ENCODE results near the gene CFHR3.
"Not testable (repeated sequence)": the region's sequence is repeated elsewhere in the genome, so short reads cannot be mapped to it uniquely, and the experiment has no call there.

CFHR3 gene

DNA sequence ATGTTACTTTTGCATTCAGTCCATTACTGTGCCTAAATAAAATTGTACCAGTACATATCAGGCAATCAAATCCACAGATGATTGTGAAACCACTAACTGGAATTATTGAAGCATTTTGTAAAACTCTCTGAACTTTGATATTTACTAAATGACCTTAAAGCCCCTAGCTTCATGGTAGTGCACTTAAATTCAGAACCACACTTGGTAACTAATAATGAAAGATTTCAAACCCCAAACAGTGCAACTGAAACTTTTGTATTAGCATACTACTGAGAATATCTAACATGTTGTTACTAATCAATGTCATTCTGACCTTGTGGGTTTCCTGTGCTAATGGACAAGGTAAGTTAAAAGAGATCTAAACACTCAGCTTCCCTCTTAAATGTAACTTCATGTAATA lies at the start of gene CFHR3:
Gene CFHR3 (plus strand): TSS at position 238 of the 400 bp plus-strand sequence. CDS start 47 bp downstream, at position 285.
- TF ChIP-seq ZFX (IDR thresholded peaks at IDR 0.05; ENCODE audit: borderline replicate concordance), result no peak
- TF ChIP-seq, protein P1, sequence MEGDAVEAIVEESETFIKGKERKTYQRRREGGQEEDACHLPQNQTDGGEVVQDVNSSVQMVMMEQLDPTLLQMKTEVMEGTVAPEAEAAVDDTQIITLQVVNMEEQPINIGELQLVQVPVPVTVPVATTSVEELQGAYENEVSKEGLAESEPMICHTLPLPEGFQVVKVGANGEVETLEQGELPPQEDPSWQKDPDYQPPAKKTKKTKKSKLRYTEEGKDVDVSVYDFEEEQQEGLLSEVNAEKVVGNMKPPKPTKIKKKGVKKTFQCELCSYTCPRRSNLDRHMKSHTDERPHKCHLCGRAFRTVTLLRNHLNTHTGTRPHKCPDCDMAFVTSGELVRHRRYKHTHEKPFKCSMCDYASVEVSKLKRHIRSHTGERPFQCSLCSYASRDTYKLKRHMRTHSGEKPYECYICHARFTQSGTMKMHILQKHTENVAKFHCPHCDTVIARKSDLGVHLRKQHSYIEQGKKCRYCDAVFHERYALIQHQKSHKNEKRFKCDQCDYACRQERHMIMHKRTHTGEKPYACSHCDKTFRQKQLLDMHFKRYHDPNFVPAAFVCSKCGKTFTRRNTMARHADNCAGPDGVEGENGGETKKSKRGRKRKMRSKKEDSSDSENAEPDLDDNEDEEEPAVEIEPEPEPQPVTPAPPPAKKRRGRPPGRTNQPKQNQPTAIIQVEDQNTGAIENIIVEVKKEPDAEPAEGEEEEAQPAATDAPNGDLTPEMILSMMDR (IDR thresholded peaks at IDR 0.05), result no peak

GRCh38 chr1:196732526-196732925 lies 42.1 kb upstream of the CFHR3 start:
- no peak overlapping the region for H3K27ac ChIP-seq
- TF ChIP-seq ZFX (IDR thresholded peaks at IDR 0.05; ENCODE audit: borderline replicate concordance), result no peak
- TF ChIP-seq, protein P1 (IDR thresholded peaks at IDR 0.05), result peak; percentile 29

More for the DNA sequence above, at the start of gene CFHR3:
- H3K27ac ChIP-seq, result no peak within 1 kb of the TSS

DNA sequence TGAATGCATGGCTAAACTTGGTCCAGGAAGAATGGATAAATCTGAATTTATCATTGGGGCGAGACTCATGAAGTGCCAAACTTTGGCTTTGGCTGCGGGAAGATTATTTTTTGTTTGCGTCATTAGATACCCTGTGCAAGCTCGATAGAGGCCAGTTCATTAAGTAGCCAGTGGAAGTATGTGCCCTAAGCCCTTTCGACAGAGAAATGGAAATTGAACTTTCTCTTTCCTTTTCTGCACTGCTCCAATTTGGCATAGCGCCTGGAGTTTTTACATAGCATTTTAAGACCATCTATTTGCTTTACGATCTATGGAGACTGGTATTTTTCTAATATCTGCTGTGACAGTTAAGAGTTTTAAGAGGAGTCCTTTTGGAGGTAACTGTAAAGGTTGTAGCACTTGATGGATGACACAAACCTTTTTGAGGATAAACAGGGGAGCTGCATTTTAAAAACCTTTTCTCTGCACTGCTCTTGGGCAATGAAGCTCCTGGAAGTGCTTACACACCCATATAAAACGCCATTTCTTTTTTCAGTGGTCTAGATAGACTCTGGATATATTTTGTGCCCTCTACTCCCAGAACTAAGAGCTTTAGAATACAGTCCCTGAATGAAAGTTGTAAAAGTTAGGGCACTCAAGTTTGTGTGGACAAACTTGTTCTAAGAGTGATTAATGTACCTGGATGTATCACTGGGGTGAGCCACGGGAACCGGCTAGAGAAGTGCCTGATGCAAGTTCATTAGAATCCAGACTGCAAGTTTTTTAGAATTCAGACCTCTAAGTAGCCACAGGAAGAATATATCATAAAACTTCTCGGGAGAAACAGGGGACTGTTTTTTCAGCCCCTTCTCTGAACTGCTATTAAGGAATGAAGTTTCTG lies 41.3 kb upstream of the CFHR3 start:
- TF ChIP-seq ZFX (IDR thresholded peaks at IDR 0.05; ENCODE audit: borderline replicate concordance), result no peak
- TF ChIP-seq, protein P1 (IDR thresholded peaks at IDR 0.05), result no peak
- H3K27ac ChIP-seq, result no peak overlapping the region

DNA sequence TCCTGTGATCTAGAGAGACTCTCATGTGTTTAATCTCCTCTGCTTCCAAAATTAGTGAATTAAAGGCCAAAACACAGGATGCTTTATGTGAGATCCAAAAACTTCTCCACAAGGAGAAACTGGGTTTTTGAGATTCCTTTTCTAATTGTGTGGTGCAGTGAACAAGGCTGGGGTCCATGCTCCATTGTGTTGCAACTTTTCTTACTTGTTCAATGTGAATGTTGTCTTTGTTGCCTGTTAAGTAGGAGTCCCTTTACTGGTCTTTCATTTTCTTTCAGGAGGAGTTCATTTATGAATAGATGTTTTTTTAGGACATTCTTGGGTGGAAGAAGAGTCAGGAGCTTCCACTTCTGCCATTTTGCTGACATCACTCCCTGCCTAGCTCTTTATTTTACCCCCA lies 40.6 kb upstream of the CFHR3 start:
- no peak overlapping the region for H3K27ac ChIP-seq
- no peak for TF ChIP-seq ZFX (IDR thresholded peaks at IDR 0.05; ENCODE audit: borderline replicate concordance)
- TF ChIP-seq, protein P1 (IDR thresholded peaks at IDR 0.05), result no peak

DNA sequence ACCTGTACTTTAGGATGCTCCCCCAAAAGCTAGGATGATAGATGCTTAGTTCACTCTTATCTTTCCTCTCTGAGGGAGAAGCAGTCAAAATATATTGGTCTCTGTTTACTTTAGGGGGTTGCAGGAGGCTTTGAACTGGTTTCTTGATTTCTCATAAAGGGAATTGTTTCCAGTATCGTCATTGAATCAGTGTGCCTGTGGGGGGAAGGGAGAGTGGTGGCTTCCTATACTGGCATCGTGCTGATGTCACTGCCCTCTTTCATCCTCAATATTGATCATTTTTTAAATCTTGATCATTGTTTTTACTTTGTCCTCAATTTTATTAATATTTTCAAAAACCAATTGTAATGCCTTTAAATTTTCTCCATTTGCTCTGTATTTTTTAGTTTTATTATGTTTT lies 40.2 kb upstream of the CFHR3 start:
- H3K27ac ChIP-seq, result no peak overlapping the region
- TF ChIP-seq ZFX (IDR thresholded peaks at IDR 0.05; ENCODE audit: borderline replicate concordance), result no peak

- no peak overlapping the region for H3K27ac ChIP-seq
- no peak for TF ChIP-seq ZFX (IDR thresholded peaks at IDR 0.05; ENCODE audit: borderline replicate concordance)
- TF ChIP-seq, protein P1 (IDR thresholded peaks at IDR 0.05), result no peak
Measured at GRCh38 chr1:196738730-196739129, 35.9 kb upstream of the CFHR3 start.

- H3K27ac ChIP-seq, result not testable (repeated sequence)
- TF ChIP-seq, protein P1 (IDR thresholded peaks at IDR 0.05), result peak; percentile 75
Measured at GRCh38 chr1:196743244-196743643, 31.4 kb upstream of the CFHR3 start.

DNA sequence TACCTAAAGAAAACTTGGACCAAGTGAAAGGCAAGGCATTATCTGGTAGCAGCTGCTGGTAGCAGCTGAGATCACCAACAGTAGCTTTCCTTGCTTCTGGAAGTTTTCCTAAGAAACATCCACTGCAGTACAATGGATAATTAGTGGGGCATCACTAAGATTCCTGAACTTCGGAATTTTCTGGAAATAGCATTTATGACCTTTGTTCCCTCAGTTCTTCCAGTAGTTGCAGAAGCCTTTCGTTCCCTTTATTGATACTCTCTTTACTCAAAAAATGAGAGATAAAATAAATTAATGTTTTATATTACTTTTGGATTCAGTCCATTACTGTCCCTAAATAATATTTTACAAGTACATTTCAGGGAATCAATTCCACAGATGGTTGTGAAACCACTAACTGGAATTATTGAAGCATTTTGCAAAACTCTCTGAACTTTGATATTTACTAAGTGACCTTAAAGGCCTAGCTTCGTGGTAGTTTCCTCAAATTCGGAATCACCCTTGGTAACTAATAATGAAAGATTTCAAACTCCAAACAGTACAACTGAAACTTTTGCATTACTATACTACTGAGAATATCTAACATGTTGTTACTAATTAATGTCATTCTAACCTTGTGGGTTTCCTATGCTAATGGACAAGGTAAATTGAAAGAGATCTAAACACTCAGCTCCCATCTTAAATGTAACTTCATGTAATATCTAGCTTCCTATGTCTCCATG lies 9.5 kb upstream of the CFHR3 start:
- not testable (repeated sequence) for H3K27ac ChIP-seq

DNA sequence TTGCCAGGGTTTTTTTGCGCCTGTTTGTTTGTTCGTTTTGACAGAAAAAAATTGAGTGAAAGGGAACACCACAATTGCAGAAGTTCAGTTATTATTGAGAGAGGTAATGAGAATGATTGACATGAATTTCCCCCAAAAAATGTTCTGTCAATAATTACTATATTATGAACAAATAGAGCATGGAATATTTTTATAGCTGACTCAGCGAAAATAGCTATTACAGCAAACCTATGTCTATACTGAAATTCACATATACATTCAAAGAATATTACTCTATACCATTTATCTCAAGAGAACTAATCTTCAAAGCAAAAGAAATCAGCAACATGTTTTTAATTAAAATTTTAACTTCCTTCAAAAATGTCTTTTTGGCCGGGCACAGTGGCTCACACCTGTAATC lies 4.8 kb upstream of the CFHR3 start:
- not testable (repeated sequence) for H3K27ac ChIP-seq
